ENCODE data around the gene SCAMP4.
"Not testable (repeated sequence)": the region's sequence is repeated elsewhere in the genome, so short reads cannot be mapped to it uniquely, and the experiment has no call there.

SCAMP4 gene

GRCh38 chr19:1882786-1883692, 22.2 kb upstream of the SCAMP4 start:
- DNase-seq (ENCODE audit: low spot score) = no peak

GRCh38 chr19:1883784-1884183, 21.4 kb upstream of the SCAMP4 start:
- DNase-seq (ENCODE audit: low spot score) = no peak

- DNase-seq (ENCODE audit: low spot score) = no peak
Measured at GRCh38 chr19:1884291-1884718, 20.9 kb upstream of the SCAMP4 start.

GRCh38 chr19:1884719-1885334, 20.4 kb upstream of the SCAMP4 start:
- no peak for DNase-seq (ENCODE audit: low spot score)

- DNase-seq (ENCODE audit: low spot score) = peak; percentile 95
Measured at GRCh38 chr19:1885398-1886119, 19.6 kb upstream of the SCAMP4 start, which contains the start of gene ABHD17A. ABHD17A (minus strand) TSS chr19:1885496; CDS start chr19:1881566, 3,930 bp downstream.

- not testable (repeated sequence) for DNase-seq (ENCODE audit: low spot score)
Measured at GRCh38 chr19:1886360-1886759, 18.8 kb upstream of the SCAMP4 start.

GRCh38 chr19:1888385-1888784, 16.8 kb upstream of the SCAMP4 start:
- no peak for DNase-seq (ENCODE audit: low spot score)

GRCh38 chr19:1889907-1890306, 15.3 kb upstream of the SCAMP4 start:
- no peak for DNase-seq (ENCODE audit: low spot score)

- DNase-seq (ENCODE audit: low spot score) = no peak
Measured at GRCh38 chr19:1893791-1894190, 11.4 kb upstream of the SCAMP4 start.

- no peak for DNase-seq (ENCODE audit: low spot score)
Measured at GRCh38 chr19:1896508-1896907, 8.7 kb upstream of the SCAMP4 start.

GRCh38 chr19:1901940-1902404, 3.2 kb upstream of the SCAMP4 start:
- DNase-seq (ENCODE audit: low spot score) = peak; percentile 61

- no peak for DNase-seq (ENCODE audit: low spot score)
Measured at GRCh38 chr19:1902923-1903322, 2.3 kb upstream of the SCAMP4 start.

- DNase-seq (ENCODE audit: low spot score) = no peak
Measured at GRCh38 chr19:1904860-1905109, 414 bp upstream of the SCAMP4 start.

GRCh38 chr19:1905863-1906375, 720 bp downstream of the SCAMP4 start:
- DNase-seq (ENCODE audit: low spot score) = no peak

- DNase-seq (ENCODE audit: low spot score) = no peak
Measured at GRCh38 chr19:1906985-1907562, 1.9 kb downstream of the SCAMP4 start.

- DNase-seq (ENCODE audit: low spot score) = peak; percentile 54
Measured at GRCh38 chr19:1907563-1908363, 2.6 kb downstream of the SCAMP4 start.

GRCh38 chr19:1908364-1908678, 3.1 kb downstream of the SCAMP4 start:
- no peak for DNase-seq (ENCODE audit: low spot score)

- no peak for DNase-seq (ENCODE audit: low spot score)
Measured at GRCh38 chr19:1909761-1910080, 4.5 kb downstream of the SCAMP4 start.

GRCh38 chr19:1910177-1910576, 5.0 kb downstream of the SCAMP4 start:
- no peak for DNase-seq (ENCODE audit: low spot score)

- DNase-seq (ENCODE audit: low spot score) = no peak
Measured at GRCh38 chr19:1911098-1911497, 5.9 kb downstream of the SCAMP4 start.

GRCh38 chr19:1911995-1912394, 6.8 kb downstream of the SCAMP4 start:
- no peak for DNase-seq (ENCODE audit: low spot score)

Data from Ammon's horn (tissue), 1 donor.